Testis (tissue), 2 donors: Measurements from ENCODE around the gene LPP.

Experiments used
- CTCF ChIP-seq, 3 experiments: fragments of 450-650 bp in 2 of 3; fragments of 200-600 bp in 1 of 3; sonication (generic) in 1 of 3; IDR thresholded peaks; one replicate each; pipeline ENCODE4 v1.5.1; 2016 to 2019; ENCODE audit warnings: antibody characterized with exemption in 3 of 3, mild to moderate bottlenecking in 2 of 3, moderate library complexity in 1 of 3
- POLR2A ChIP-seq: fragments of 450-650 bp; IDR thresholded peaks from one replicate; pipeline ENCODE4 v1.6.1; 2017; ENCODE audit warnings: antibody characterized with exemption, mild to moderate bottlenecking, moderate library complexity

- TF ChIP-seq CTCF (IDR thresholded peaks at IDR 0.05) (no peak), POLR2A (no peak)
Measured at GRCh38 chr3:188229177-188229576, 75.2 kb downstream of the LPP start.
